MM.1S (cell line): Measurements from ENCODE around the gene ANKRD12.

ENCODE experiments used
- DNase-seq: peaks from one replicate; pipeline ENCODE4 v3.0.0-alpha.2; 2015
- H2AFZ ChIP-seq: fragments of 300-600 bp; sonication (generic); 2 replicates; pipeline ENCODE4 v1.6.0; 2016; ENCODE audit warnings: antibody characterized with exemption, low read length
- H3F3A ChIP-seq: fragments of 300-600 bp; sonication (generic); 2 replicates; pipeline ENCODE4 v1.6.1; 2016; ENCODE audit warnings: mild to moderate bottlenecking, antibody characterized with exemption, low read length, moderate library complexity, mixed read lengths; ENCODE audit not compliant: insufficient read depth
- H3K27ac ChIP-seq: fragments of 300-600 bp; sonication (generic); 2 replicates; pipeline ENCODE4 v1.5.1; 2016; ENCODE audit warnings: mild to moderate bottlenecking, low read length
- H3K27me3 ChIP-seq: fragments of 300-600 bp; sonication (generic); replicated peaks from 2 replicates; pipeline ENCODE4 v1.6.0; 2016; ENCODE audit warnings: low read length; ENCODE audit not compliant: insufficient read depth
- H3K36me3 ChIP-seq: fragments of 300-600 bp; sonication (generic); replicated peaks from 2 replicates; pipeline ENCODE4 v1.6.1; 2016; ENCODE audit warnings: mild to moderate bottlenecking, low read length, mixed read lengths; ENCODE audit not compliant: insufficient read depth
- H3K4me1 ChIP-seq: fragments of 300-600 bp; sonication (generic); 2 replicates; pipeline ENCODE4 v1.6.1; 2016; ENCODE audit warnings: low read length, mixed read lengths
- H3K4me2 ChIP-seq: fragments of 300-600 bp; sonication (generic); 2 replicates; pipeline ENCODE4 v1.6.0; 2016; ENCODE audit warnings: low read depth, low read length
- H3K4me3 ChIP-seq: fragments of 300-600 bp; sonication (generic); 2 replicates; pipeline ENCODE4 v1.5.1; 2016; ENCODE audit warnings: low read length, mixed read lengths
- H3K79me2 ChIP-seq: fragments of 300-600 bp; sonication (generic); 2 replicates; pipeline ENCODE4 v1.6.1; 2016; ENCODE audit warnings: mixed run types, low read length, mixed read lengths
- H3K9ac ChIP-seq: fragments of 300-600 bp; sonication (generic); 2 replicates; pipeline ENCODE4 v1.6.1; 2016; ENCODE audit warnings: low read length, mixed read lengths
- H3K9me2 ChIP-seq: fragments of 300-600 bp; sonication (generic); replicated peaks from 2 replicates; pipeline ENCODE4 v1.6.1; 2016; ENCODE audit warnings: mild to moderate bottlenecking, low read length, mixed read lengths; ENCODE audit not compliant: insufficient read depth
- H3K9me3 ChIP-seq: fragments of 300-600 bp; sonication (generic); replicated peaks from 2 replicates; pipeline ENCODE4 v1.6.1; 2016; ENCODE audit warnings: mild to moderate bottlenecking, low read length, mixed read lengths; ENCODE audit not compliant: insufficient read depth
- H4K20me1 ChIP-seq: fragments of 300-600 bp; sonication (generic); 2 replicates; pipeline ENCODE4 v1.6.1; 2016; ENCODE audit warnings: mild to moderate bottlenecking, low read length, moderate library complexity, mixed read lengths; ENCODE audit not compliant: insufficient read depth
- EZH2 ChIP-seq: fragments of 300-600 bp; sonication (generic); optimal IDR thresholded peaks from 2 replicates; pipeline ENCODE3; 2017; ENCODE audit warnings: low read depth, mild to moderate bottlenecking, antibody characterized with exemption, low read length, mixed read lengths
- EZH2phosphoT487 ChIP-seq: fragments of 300-600 bp; sonication (generic); IDR thresholded peaks from 2 replicates; pipeline ENCODE4 v1.6.1; 2018; ENCODE audit warnings: antibody characterized with exemption, low read length
- TF ChIP-seq, protein P1 (sequence below): fragments of 300-600 bp; sonication (generic); IDR thresholded peaks from 2 replicates; pipeline ENCODE4 v1.5.1; 2016; ENCODE audit warnings: antibody characterized with exemption, low read length, mixed read lengths

Gene ANKRD12

GRCh38 chr18:9275890-9276289, 139.3 kb downstream of the ANKRD12 start:
- H3K4me3 ChIP-seq: no peak overlapping the region
- H3K4me2 ChIP-seq: no peak overlapping the region

GRCh38 chr18:9278028-9278427, 141.4 kb downstream of the ANKRD12 start:
- H3K4me3 ChIP-seq: no peak overlapping the region
- H3K79me2 ChIP-seq: no peaks in the 10 kb centered on the region
- H3K27me3 ChIP-seq: no peaks in the 10 kb centered on the region
- no peaks in the 10 kb centered on the region for H3K9me3 ChIP-seq
- H3K27ac ChIP-seq: no peak overlapping the region
- H3K9ac ChIP-seq: no peak overlapping the region
- TF ChIP-seq EZH2 (no peak), EZH2phosphoT487 (no peak)
- H3F3A ChIP-seq: peaks cover 59% of the 10 kb centered on the region
- peaks cover 17% of the 10 kb centered on the region for H3K36me3 ChIP-seq
- H3K4me1 ChIP-seq: no peaks in the 10 kb centered on the region
- H3K4me2 ChIP-seq: no peak overlapping the region
- no peak for DNase-seq
- H2AFZ ChIP-seq: no peak overlapping the region
- H4K20me1 ChIP-seq: no peaks in the 10 kb centered on the region
- H3K9me2 ChIP-seq: no peaks in the 10 kb centered on the region

More at GRCh38 chr18:9275890-9276289, 139.3 kb downstream of the ANKRD12 start:
- no peaks in the 10 kb centered on the region for H3K9me2 ChIP-seq
- TF ChIP-seq, protein P1, sequence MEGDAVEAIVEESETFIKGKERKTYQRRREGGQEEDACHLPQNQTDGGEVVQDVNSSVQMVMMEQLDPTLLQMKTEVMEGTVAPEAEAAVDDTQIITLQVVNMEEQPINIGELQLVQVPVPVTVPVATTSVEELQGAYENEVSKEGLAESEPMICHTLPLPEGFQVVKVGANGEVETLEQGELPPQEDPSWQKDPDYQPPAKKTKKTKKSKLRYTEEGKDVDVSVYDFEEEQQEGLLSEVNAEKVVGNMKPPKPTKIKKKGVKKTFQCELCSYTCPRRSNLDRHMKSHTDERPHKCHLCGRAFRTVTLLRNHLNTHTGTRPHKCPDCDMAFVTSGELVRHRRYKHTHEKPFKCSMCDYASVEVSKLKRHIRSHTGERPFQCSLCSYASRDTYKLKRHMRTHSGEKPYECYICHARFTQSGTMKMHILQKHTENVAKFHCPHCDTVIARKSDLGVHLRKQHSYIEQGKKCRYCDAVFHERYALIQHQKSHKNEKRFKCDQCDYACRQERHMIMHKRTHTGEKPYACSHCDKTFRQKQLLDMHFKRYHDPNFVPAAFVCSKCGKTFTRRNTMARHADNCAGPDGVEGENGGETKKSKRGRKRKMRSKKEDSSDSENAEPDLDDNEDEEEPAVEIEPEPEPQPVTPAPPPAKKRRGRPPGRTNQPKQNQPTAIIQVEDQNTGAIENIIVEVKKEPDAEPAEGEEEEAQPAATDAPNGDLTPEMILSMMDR: no peak
- no peaks in the 10 kb centered on the region for H3K4me1 ChIP-seq
- no peak for DNase-seq
- no peaks in the 10 kb centered on the region for H3K79me2 ChIP-seq
- no peaks in the 10 kb centered on the region for H3K9me3 ChIP-seq
- H2AFZ ChIP-seq: no peak overlapping the region
- H3K27me3 ChIP-seq: no peaks in the 10 kb centered on the region
- H4K20me1 ChIP-seq: no peaks in the 10 kb centered on the region
- H3F3A ChIP-seq: peaks cover 59% of the 10 kb centered on the region
- H3K36me3 ChIP-seq: peaks cover 21% of the 10 kb centered on the region
- H3K27ac ChIP-seq: no peak overlapping the region
- H3K9ac ChIP-seq: no peak overlapping the region

DNA sequence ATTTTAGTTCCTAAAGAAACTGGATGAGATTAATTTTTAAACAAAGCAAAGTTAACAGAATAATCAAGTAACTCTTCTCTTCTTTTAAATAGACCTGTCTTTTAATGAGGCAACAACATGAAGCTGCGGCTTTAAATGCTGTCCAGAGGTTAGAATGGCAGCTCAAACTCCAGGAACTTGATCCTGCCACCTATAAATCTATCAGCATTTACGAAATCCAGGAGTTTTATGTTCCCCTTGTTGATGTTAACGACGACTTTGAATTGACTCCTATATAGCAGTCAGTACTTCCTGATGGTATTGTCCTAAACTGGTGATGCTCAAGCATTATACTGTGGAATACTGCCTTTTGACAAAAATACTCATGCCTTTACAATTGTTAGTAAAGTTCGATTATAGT, 144.3 kb downstream of the ANKRD12 start:
- H3K36me3 ChIP-seq: peaks cover 13% of the 10 kb centered on the region; the same call in 1 of the 2 replicates
- no peak overlapping the region for H3K27ac ChIP-seq
- H3F3A ChIP-seq: peaks cover 67% of the 10 kb centered on the region
- no peak overlapping the region for H3K4me2 ChIP-seq
- H3K27me3 ChIP-seq: no peaks in the 10 kb centered on the region
- no peaks in the 10 kb centered on the region for H3K79me2 ChIP-seq
- no peaks in the 10 kb centered on the region for H3K4me1 ChIP-seq
- H3K9me2 ChIP-seq: no peaks in the 10 kb centered on the region
- no peak overlapping the region for H3K4me3 ChIP-seq
- H3K9ac ChIP-seq: no peak overlapping the region
- DNase-seq: no peak
- TF ChIP-seq EZH2phosphoT487: no peak
- no peak for TF ChIP-seq EZH2
- TF ChIP-seq, protein P1: no peak
- H4K20me1 ChIP-seq: no peaks in the 10 kb centered on the region
- H3K9me3 ChIP-seq: no peaks in the 10 kb centered on the region
- H2AFZ ChIP-seq: no peak overlapping the region

GRCh38 chr18:9281780-9282179, 145.2 kb downstream of the ANKRD12 start:
- Histone ChIP-seq H3K9me2 (no peaks in the 10 kb centered on the region), H3K36me3 (peaks cover 13% of the 10 kb centered on the region; the same call in 1 of the 2 replicates), H3K79me2 (no peaks in the 10 kb centered on the region), H3K27ac (no peak overlapping the region), H3K9me3 (no peaks in the 10 kb centered on the region), H3K9ac (no peak overlapping the region), H3K27me3 (no peaks in the 10 kb centered on the region), H3F3A (peaks cover 67% of the 10 kb centered on the region), H4K20me1 (no peaks in the 10 kb centered on the region), H3K4me1 (no peaks in the 10 kb centered on the region), H3K4me3 (no peak overlapping the region), H2AFZ (no peak overlapping the region), H3K4me2 (no peak overlapping the region)
- no peak for TF ChIP-seq EZH2
- TF ChIP-seq, protein P1: no peak
- no peak for TF ChIP-seq EZH2phosphoT487
- DNase-seq: no peak
